ENCODE data around the gene TLX1.

- TF ChIP-seq POLR2A (IDR thresholded peaks at IDR 0.05) (no peak), CTCF (IDR thresholded peaks at IDR 0.05 in 4 of 5, conservative IDR thresholded peaks at IDR 0.05 in 1 of 5) (no peak)
These were observed 24.7 kb upstream of the TLX1 start for GRCh38 chr10:101106351-101106750.
